Mesenchymal stem cell (in vitro differentiated cells and primary cell): ENCODE measurements around the gene NDOR1.

Experiments
- DNase-seq: peaks from one replicate; pipeline ENCODE4 v3.0.0-alpha.2; 2013
- H2AFZ ChIP-seq: one replicate; pipeline ENCODE4 v1.6.1; 2013; ENCODE audit warnings: low read depth, mild to moderate bottlenecking, control low read depth, inconsistent platforms, low read length, moderate library complexity
- H2AK5ac ChIP-seq: 2 replicates; pipeline ENCODE4 v1.6.1; 2013; ENCODE audit warnings: low read length, moderate library complexity, mild to moderate bottlenecking, inconsistent platforms; ENCODE audit not compliant: severe bottlenecking
- H2BK120ac ChIP-seq: one replicate; pipeline ENCODE4 v1.6.1; 2013; ENCODE audit warnings: low read depth, mild to moderate bottlenecking, inconsistent platforms, low read length, moderate library complexity
- H2BK12ac ChIP-seq, 2 experiments: one replicate each; pipeline ENCODE4 v1.6.1; 2013; ENCODE audit warnings: inconsistent platforms in 2 of 2, low read length in 2 of 2, mild to moderate bottlenecking in 2 of 2, moderate library complexity in 2 of 2, control low read depth in 1 of 2
- H2BK15ac ChIP-seq: one replicate; pipeline ENCODE4 v1.6.1; 2013; ENCODE audit warnings: mild to moderate bottlenecking, low read depth, inconsistent platforms; ENCODE audit not compliant: poor library complexity, severe bottlenecking
- H2BK5ac ChIP-seq: 2 replicates; pipeline ENCODE4 v1.6.1; 2013; ENCODE audit warnings: low read depth, mild to moderate bottlenecking, low read length, control low read depth, inconsistent platforms; ENCODE audit not compliant: poor library complexity, severe bottlenecking
- H3K14ac ChIP-seq, 2 experiments: one replicate each; pipeline ENCODE4 v1.6.1; 2013; ENCODE audit warnings: inconsistent platforms in 2 of 2, low read length in 2 of 2, control low read depth in 1 of 2, mild to moderate bottlenecking in 1 of 2, moderate library complexity in 1 of 2
- H3K18ac ChIP-seq, 2 experiments: one replicate each; pipeline ENCODE4 v1.6.1; 2013; ENCODE audit warnings: inconsistent platforms in 2 of 2, low read length in 2 of 2, control low read depth in 1 of 2, low read depth in 1 of 2, mild to moderate bottlenecking in 1 of 2
- H3K23ac ChIP-seq, 2 experiments: one replicate each; pipeline ENCODE4 v1.6.1; 2013; ENCODE audit warnings: inconsistent platforms in 2 of 2, low read length in 2 of 2, mild to moderate bottlenecking in 2 of 2, moderate library complexity in 2 of 2, control low read depth in 1 of 2
- H3K27ac ChIP-seq: 2 replicates; pipeline ENCODE4 v1.5.1; 2013; ENCODE audit warnings: mild to moderate bottlenecking, moderate library complexity, low read length, control low read depth, inconsistent platforms; ENCODE audit not compliant: poor library complexity, severe bottlenecking
- H3K27me3 ChIP-seq, 2 experiments: 2 replicates each; pipeline versions ENCODE4 v1.6.1 to v1.7.0; 2013; ENCODE audit warnings: low read length in 2 of 2, mild to moderate bottlenecking in 2 of 2, moderate library complexity in 2 of 2, control low read depth in 1 of 2, inconsistent platforms in 1 of 2; ENCODE audit not compliant: control insufficient read depth in 1 of 2, insufficient read depth in 1 of 2
- H3K36me3 ChIP-seq, 2 experiments: 2 replicates each; pipeline versions ENCODE4 v1.6.1 to v1.7.0; 2013; ENCODE audit warnings: low read length in 2 of 2, control low read depth in 1 of 2, inconsistent platforms in 1 of 2, low read depth in 1 of 2, mild to moderate bottlenecking in 1 of 2; ENCODE audit not compliant: insufficient read depth in 2 of 2, control insufficient read depth in 1 of 2
- H3K4ac ChIP-seq, 2 experiments: one replicate each; pipeline ENCODE4 v1.6.1; 2013; ENCODE audit warnings: inconsistent platforms in 2 of 2, low read length in 2 of 2, mild to moderate bottlenecking in 2 of 2, moderate library complexity in 2 of 2, control low read depth in 1 of 2, low read depth in 1 of 2
- H3K4me1 ChIP-seq: 2 replicates; pipeline ENCODE4 v1.6.1; 2013; ENCODE audit warnings: low read depth, low read length, control low read depth; ENCODE audit not compliant: control insufficient read depth, insufficient read depth
- H3K4me2 ChIP-seq: 2 replicates; pipeline ENCODE4 v1.6.1; 2013; ENCODE audit warnings: low read length, mild to moderate bottlenecking, inconsistent platforms; ENCODE audit not compliant: poor library complexity, severe bottlenecking
- H3K4me3 ChIP-seq, 2 experiments: 2 replicates each; pipeline versions ENCODE4 v1.5.1 to v1.7.0; 2013; ENCODE audit warnings: low read length in 2 of 2, mild to moderate bottlenecking in 2 of 2, control low read depth in 1 of 2, low read depth in 1 of 2; ENCODE audit not compliant: insufficient read depth in 1 of 2
- H3K79me1 ChIP-seq: replicated peaks from 2 replicates; pipeline ENCODE4 v1.6.1; 2013; ENCODE audit warnings: mild to moderate bottlenecking, control low read depth, low read length, inconsistent platforms; ENCODE audit not compliant: poor library complexity, severe bottlenecking
- H3K9ac ChIP-seq: 2 replicates; pipeline ENCODE4 v1.7.0; 2013; ENCODE audit warnings: mild to moderate bottlenecking, low read length, moderate library complexity
- H3K9me3 ChIP-seq: 2 replicates; pipeline ENCODE4 v1.7.0; 2013; ENCODE audit warnings: mild to moderate bottlenecking, low read length; ENCODE audit not compliant: control insufficient read depth
- H4K8ac ChIP-seq: one replicate; pipeline ENCODE4 v1.6.1; 2013; ENCODE audit warnings: inconsistent platforms, mild to moderate bottlenecking, low read length, moderate library complexity
- H4K91ac ChIP-seq: one replicate; pipeline ENCODE4 v1.6.1; 2013; ENCODE audit warnings: mild to moderate bottlenecking, low read length, inconsistent platforms
- WGBS: methylation state at CpG from one replicate; pipeline ENCODE4 v1.1.7; 2013; ENCODE audit warnings: mixed read lengths; 5-methylcytosine and 5-hydroxymethylcytosine counted together

The NDOR1 gene

DNA sequence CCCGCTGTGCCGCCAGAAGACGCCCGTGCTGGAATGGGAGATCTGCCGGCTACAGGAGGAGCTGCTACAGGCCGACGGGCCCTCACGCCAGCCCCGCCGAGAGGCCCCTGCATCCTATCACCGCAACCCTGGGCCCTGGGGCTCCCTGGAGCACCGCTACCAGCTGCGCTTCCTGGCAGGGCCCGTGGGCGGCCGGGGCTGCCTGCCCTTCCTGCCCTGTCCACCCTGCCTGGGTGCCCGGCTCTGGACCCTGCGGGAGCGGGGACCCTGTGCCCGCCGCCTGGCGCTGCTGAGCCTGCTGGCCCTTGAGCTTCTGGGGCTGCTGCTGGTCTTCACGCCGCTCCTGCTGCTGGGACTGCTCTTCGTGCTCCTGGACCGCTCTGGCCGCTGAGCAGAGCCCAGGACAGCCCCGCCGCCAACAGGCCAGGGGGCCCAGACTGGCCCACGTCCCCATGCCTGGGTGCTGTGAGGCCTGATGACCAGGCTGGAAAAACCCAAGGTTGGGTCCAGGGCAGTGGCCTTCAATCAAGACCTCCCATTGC lies 12.8 kb downstream of the NDOR1 start:
- Histone ChIP-seq H3K4me3 (peak overlapping the region; percentile 5 to 69), H3K23ac (peak overlapping the region in 1 of 2 experiments; percentile 40), H3K4me1 (peaks cover 59% of the 10 kb centered on the region), H3K36me3 (peaks cover 5 to 43% of the 10 kb centered on the region in 2 experiments), H2BK120ac (no peak overlapping the region), H2BK5ac (no peak overlapping the region), H4K91ac (peak overlapping the region; percentile 64), H3K18ac (peak overlapping the region; percentile 14 to 19), H2AK5ac (no peak overlapping the region), H2BK15ac (peak overlapping the region; percentile 97), H3K9ac (no peak overlapping the region), H2AFZ (no peak overlapping the region), H3K79me1 (no peaks in the 10 kb centered on the region), H3K9me3 (no peaks in the 10 kb centered on the region), H3K27me3 (no peaks in the 10 kb centered on the region), H3K4ac (peak overlapping the region in 1 of 2 experiments; percentile 58), H3K14ac (no peak overlapping the region), H4K8ac (peak overlapping the region; percentile 59), H3K27ac (peak overlapping the region; percentile 59), H2BK12ac (peak overlapping the region in 1 of 2 experiments; percentile 73), H3K4me2 (no peak overlapping the region)
- DNase-seq = no peak
- WGBS = 97% methylated on average over 27 of the region's 30 CpGs

DNA sequence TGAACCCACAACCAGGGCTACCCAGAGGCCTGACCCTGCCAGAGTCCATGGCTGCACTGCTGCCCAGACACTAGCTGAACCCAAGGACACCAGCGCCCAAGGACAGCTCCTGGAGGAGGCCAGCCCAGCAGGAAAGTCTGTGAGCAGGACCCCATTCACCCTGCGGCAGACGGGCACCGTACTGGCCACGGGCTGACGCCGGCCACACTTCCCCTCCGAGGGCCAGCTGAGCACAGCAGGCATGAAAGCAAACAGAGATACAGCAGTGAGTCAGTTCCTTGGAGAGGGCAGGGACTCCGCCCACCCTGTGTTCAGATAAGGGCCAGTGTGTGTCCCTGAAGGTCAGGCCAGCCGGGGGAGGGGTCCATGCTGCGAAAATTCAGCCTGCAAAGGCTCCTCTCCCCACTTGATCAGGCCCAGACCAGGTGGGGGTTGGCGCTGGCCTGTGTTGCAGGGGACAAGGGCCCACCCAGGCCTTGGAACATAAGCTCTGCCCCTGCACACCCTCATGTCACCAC lies 13.3 kb downstream of the NDOR1 start:
- Histone ChIP-seq H3K9me3 (no peaks in the 10 kb centered on the region), H2BK5ac (no peak overlapping the region), H2BK15ac (no peak overlapping the region), H3K23ac (no peak overlapping the region), H2AFZ (no peak overlapping the region), H3K79me1 (no peaks in the 10 kb centered on the region), H3K9ac (no peak overlapping the region), H3K14ac (no peak overlapping the region), H4K91ac (peak overlapping the region; percentile 63), H2AK5ac (no peak overlapping the region), H3K36me3 (peaks cover 5 to 37% of the 10 kb centered on the region in 2 experiments), H3K27ac (peak overlapping the region; percentile 59), H4K8ac (peak overlapping the region; percentile 75), H3K27me3 (no peaks in the 10 kb centered on the region), H3K4me2 (no peak overlapping the region), H2BK12ac (peak overlapping the region in 1 of 2 experiments; percentile 65), H3K4me3 (no peak overlapping the region), H3K4me1 (peaks cover 61% of the 10 kb centered on the region), H3K18ac (peak overlapping the region; percentile 11 to 19), H2BK120ac (no peak overlapping the region), H3K4ac (peak overlapping the region in 1 of 2 experiments; percentile 57)
- peak; percentile 71 for DNase-seq
- 37% methylated on average over 12 of the region's 12 CpGs for WGBS

DNA sequence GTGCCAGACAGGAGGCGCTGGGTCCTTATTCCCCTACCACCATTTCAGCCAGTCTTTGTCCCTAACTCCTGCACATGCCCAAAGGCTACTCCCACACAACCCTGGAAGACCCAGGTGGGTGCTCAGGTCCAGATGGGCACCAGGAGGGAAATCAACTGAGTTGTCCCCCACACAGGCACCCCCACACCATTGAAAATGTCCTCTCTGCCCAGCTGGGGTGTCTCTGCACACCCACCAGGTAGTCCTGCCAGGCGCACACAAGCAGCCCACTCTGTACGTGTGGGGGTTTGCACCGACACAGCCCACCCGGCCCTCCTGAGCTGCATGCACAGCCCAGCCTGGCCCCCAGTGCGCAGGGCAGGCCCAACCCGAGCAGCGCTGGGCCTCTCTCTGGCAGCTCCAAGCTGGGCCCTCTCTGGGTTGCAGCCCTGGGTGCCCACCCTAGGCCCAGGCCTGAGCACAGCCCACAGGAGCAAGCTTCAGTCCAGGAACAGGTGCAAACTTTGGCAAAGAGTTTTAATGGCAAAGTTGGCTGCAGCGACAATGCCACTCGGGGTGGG lies 14.3 kb downstream of the NDOR1 start:
- no peaks in the 10 kb centered on the region for H3K9me3 ChIP-seq
- no peak overlapping the region for H3K27ac ChIP-seq
- H2BK12ac ChIP-seq = no peak overlapping the region
- no peak overlapping the region for H2AK5ac ChIP-seq
- H3K14ac ChIP-seq = no peak overlapping the region
- WGBS = 93% methylated on average over 10 of the region's 10 CpGs
- no peak overlapping the region for H2BK15ac ChIP-seq
- H4K8ac ChIP-seq = no peak overlapping the region
- H3K79me1 ChIP-seq = no peaks in the 10 kb centered on the region
- no peak overlapping the region for H3K9ac ChIP-seq
- no peak overlapping the region for H3K4ac ChIP-seq
- H3K4me1 ChIP-seq = peaks cover 67% of the 10 kb centered on the region
- H3K27me3 ChIP-seq = no peaks in the 10 kb centered on the region
- no peak overlapping the region for H3K4me3 ChIP-seq
- no peak overlapping the region for H4K91ac ChIP-seq
- H2BK120ac ChIP-seq = no peak overlapping the region
- no peak overlapping the region for H2BK5ac ChIP-seq
- no peak overlapping the region for H3K23ac ChIP-seq
- peaks cover 2 to 27% of the 10 kb centered on the region in 2 experiments for H3K36me3 ChIP-seq
- no peak overlapping the region for H3K18ac ChIP-seq
- no peak overlapping the region for H3K4me2 ChIP-seq
- no peak overlapping the region for H2AFZ ChIP-seq
- no peak for DNase-seq

DNA sequence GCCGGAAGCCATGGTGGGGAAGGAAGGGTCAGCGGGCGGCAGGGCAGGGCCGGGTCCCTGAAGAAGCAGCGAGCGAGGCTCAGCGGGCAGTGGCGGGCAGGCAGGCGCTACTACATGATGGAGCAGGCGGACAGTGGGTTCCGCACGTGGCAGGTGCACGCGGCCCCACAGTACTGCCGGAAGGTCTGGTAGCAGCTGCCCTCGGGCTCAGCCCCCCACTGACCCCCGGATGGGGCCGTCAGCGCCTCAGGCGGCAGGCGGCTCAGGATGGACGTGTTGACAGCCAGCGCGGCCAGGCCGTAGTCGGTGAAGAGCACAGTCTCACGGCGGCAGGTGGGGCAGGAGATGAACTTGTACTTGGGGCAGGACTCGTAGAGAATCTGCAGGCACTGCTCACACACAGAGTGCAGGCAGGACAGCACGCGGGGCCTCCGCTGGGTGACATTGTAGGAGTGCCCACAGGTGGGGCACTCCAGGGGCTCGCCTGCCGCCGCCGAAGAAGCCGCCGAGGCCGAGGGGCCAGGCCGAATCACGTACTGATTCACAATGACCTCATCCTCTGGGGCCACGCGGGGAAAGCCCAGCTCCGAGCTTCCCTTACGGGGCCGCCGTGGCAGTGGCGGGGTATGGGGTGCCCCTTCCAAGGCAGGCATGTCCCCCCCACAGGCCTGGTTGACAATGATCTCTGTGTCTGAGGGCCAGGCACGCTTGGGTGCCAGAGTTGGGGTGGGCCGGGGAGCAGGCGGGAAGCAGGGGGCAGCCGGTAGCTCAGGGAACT lies 15.0 kb downstream of the NDOR1 start:
- Histone ChIP-seq H2BK120ac (no peak overlapping the region), H3K23ac (no peak overlapping the region), H3K27me3 (no peaks in the 10 kb centered on the region), H3K4me2 (no peak overlapping the region), H4K8ac (no peak overlapping the region), H2AFZ (no peak overlapping the region), H2AK5ac (no peak overlapping the region), H3K4me1 (peaks cover 67% of the 10 kb centered on the region), H3K4ac (no peak overlapping the region), H3K79me1 (no peaks in the 10 kb centered on the region), H3K4me3 (peak overlapping the region in 1 of 2 experiments; percentile 14), H2BK15ac (no peak overlapping the region), H2BK12ac (peak overlapping the region in 1 of 2 experiments; percentile 70), H3K9me3 (no peaks in the 10 kb centered on the region), H3K27ac (no peak overlapping the region), H3K14ac (no peak overlapping the region), H4K91ac (peak overlapping the region; percentile 14), H3K36me3 (peaks cover 0 to 20% of the 10 kb centered on the region in 2 experiments), H3K18ac (no peak overlapping the region), H2BK5ac (no peak overlapping the region), H3K9ac (no peak overlapping the region)
- 92% methylated on average over 51 of the region's 52 CpGs for WGBS
- no peak for DNase-seq
